Panc1 (cell line): ENCODE results near the gene MRE11.

ENCODE experiments used
- CTCF ChIP-seq: fragments of 450-650 bp; IDR thresholded peaks from 2 replicates; pipeline ENCODE4 v1.5.1; 2017; ENCODE audit warnings: mild to moderate bottlenecking
- POLR2AphosphoS5 ChIP-seq: IDR thresholded peaks from 2 replicates; pipeline ENCODE4 v1.6.1; 2012; ENCODE audit warnings: mild to moderate bottlenecking, low read depth, low read length, moderate library complexity

GRCh38 chr11:94477624-94478023 is 16.0 kb downstream of the MRE11 start:
- TF ChIP-seq CTCF, result no peak
- no peak for TF ChIP-seq POLR2AphosphoS5
